GM19463 (cell line): Measurements from ENCODE around the gene FLVCR2.

Experiments used
- ATAC-seq: cut with Tn5 transposase; IDR thresholded peaks from one replicate; pipeline ENCODE4 v1.9.1; 2021; ENCODE audit warnings: mild to moderate bottlenecking, moderate library complexity; ENCODE audit not compliant: unreplicated experiment

FLVCR2 gene

DNA sequence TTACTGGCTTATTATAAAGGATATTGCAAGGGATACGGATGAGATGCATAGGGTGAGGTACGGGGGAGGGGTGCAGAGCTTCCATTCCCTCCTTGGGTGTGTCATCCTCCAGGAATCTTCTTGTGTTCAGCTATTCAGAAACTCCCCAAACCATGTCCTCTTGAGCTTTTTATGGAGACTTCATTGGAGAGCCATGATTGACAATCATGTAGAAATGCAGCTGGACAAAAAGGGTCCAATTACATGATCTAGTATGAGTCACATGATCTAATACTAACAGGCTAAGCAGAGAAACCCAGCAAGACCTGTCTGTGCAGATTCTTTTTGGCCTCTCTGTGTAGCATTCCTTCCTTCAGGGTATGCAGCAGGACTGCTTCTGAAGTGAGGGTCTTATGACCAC, 23.9 kb upstream of the FLVCR2 start:
- ATAC-seq = no peak

DNA sequence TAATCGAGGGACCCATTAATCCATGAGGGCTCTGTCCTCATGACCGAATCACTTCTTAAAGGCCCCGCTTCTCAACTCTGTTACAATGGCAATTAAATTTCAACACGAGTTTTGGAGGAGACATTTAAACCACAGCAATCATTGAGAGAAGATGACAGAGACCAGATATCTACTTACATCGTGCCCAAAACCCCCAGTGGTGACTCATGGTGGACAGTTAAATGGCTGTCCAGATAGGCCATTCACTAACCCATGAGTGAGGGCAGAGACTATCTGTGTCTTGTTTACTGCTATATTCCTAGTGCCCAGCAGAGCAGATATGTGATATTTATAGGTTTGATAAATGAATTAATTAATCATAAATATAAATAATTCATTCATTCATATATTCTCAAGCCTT, 20.0 kb upstream of the FLVCR2 start:
- no peak for ATAC-seq

DNA sequence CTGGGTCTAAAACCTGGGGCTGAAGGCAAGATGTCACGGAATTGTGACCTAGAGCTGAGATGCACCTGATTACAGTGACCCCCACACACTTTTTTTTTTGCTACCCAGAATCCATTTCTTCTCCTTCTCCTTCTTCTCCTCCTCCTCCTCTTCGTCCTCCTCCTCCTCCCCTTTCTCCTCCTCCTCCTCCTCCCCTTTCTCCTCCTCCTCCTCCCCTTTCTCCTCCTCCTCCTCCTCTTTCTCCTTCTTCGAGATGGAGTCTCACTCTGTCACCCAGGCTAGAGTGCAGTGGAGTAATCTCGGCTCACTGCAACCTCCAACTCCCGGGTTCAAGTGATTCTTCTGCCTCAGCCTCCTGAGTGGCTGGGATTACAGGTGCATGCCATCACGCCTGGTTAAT, 19.4 kb upstream of the FLVCR2 start:
- ATAC-seq = no peak

DNA sequence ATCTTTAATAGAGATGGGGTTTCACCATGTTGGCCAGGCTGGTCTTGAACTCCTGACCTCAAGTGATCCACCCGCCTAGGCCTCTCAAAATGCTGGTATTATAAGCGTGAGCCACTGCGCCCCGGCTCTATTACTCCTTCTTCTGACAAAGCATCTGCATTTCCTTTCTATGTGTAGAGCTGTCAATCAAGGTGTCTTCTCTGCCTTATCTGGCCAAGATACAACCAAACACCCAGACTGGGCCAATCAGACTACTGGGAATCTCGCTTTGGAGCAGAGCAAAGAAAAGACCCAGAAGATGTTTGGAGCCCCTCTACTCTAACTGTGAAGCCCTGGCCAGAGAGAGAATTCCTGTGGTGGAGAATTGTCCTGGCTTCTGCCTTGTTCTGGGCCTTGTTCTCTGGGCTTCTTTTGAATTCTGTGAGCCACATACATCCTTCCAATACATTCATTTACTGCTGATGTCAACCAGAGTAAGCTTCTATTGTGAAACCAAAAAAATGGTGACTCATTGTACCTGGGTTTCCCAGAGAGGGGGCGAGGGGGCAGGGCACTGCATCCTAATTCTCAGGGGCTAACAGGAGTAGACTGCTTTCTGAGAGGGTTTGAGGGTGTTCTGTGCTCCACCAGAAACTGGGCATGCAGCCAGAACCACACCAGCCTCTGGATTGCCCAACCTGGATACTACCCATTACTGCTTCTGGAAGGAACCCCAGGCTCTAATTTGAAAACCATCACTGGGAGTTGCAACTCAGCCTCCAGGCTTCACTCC, 18.8 kb upstream of the FLVCR2 start:
- peak; percentile 60 for ATAC-seq

- no peak for ATAC-seq
Measured at GRCh38 chr14:75561013-75561432, 17.4 kb upstream of the FLVCR2 start.

GRCh38 chr14:75562089-75562488, 16.3 kb upstream of the FLVCR2 start:
- no peak for ATAC-seq

DNA sequence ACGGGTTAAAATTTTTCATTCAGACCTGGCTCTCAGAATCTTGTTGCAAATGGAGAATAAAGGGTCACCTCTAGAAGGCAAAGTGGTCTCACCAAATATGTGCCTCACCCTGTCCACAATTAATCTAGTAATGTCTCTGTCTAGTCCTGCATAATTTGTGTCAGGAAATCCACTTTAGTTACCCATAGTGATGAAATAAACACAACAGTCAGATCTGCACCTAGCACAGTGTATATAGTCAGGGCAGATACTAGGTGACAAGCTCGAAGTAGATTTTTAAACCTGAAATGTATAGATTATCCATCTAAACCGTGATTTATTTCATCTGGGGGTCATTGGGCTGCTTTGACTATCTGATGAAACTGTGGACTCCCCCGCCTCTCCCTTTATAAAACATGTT, 15.9 kb upstream of the FLVCR2 start:
- ATAC-seq = no peak

GRCh38 chr14:75563931-75564330, 14.5 kb upstream of the FLVCR2 start:
- no peak for ATAC-seq

- no peak for ATAC-seq
Measured at GRCh38 chr14:75565056-75565455, 13.4 kb upstream of the FLVCR2 start.

DNA sequence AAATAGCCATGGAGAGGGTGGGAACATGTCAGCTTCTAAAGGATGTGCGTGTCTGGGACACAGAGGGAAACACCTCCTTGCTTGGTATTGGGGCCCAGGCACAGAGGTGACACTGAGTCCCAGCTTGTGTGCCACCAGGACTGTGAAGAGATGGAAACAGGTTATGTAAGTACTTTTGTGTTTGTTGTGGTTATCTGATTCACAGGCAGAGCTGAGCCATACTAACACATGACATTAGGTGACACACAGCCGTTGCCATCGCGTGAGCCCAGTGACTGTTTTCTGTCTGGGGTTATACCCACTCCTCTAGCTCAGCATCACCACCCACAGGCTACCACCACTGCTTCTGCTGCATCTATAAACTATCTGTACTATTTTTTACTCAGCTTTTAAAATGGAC, 12.1 kb upstream of the FLVCR2 start:
- ATAC-seq = peak; percentile 67

- no peak for ATAC-seq
Measured at GRCh38 chr14:75566752-75567151, 11.7 kb upstream of the FLVCR2 start.

- ATAC-seq = no peak
Measured at GRCh38 chr14:75568140-75568539, 10.3 kb upstream of the FLVCR2 start.

DNA sequence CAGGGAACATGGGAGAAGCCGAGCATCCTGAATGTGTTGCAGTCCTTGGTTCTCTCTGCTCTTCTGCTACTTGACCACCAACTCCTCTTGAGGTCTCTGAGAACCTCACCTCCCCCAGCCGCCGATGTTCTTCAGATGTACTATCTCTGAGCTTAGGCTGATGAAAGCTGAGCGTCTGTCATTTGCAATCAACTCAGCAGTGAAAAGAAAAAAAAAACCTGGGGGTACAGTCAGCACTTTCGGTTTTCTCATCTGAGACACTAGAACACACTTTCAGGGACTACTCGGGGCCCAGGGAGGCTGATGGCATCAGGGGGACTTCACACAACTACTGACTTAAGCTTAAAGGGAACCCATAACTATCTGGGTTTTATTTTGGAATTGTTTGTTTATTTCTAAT, 9.6 kb upstream of the FLVCR2 start:
- ATAC-seq = no peak

DNA sequence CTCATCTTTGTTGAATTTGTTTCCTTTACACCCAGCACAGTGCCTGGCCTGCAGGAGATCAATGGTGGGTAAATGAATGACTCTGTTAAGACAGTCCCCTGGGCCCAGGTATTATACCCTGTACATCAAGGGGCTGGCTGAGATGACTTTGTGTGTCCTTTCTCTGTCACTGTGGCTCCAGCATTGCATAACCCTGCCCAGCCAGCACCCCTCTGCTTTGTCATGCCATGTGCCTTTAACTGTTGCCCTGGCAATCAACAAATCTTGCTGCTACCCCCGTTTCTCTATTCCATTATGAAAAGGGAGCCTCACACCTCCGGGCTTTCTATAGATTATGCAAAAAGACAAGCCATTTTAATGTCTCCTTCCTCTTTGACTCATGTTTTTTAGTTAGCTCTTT, 7.6 kb upstream of the FLVCR2 start:
- peak; percentile 40 for ATAC-seq

DNA sequence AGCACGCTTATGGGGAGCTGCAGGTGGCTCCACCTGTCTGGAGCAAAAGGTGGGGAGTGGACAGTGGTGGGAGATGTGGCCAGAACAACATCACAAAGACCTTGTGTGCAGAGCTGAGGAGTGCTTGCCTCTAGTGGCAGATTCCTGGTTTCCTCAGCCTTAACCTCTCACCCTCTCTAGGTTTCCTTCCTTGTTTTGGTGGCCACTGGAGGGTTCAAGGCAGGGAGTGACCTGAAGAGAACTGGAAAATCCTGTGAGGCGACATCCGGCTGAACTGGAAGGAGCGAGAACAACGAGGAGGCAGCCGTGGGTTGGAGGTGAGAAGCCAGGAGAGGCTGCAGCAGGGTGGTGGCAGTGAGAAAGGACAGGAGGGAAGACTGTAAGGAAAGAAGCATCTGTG, 6.3 kb upstream of the FLVCR2 start:
- no peak for ATAC-seq

- ATAC-seq = no peak
Measured at GRCh38 chr14:75577090-75577489, 1.3 kb upstream of the FLVCR2 start.

DNA sequence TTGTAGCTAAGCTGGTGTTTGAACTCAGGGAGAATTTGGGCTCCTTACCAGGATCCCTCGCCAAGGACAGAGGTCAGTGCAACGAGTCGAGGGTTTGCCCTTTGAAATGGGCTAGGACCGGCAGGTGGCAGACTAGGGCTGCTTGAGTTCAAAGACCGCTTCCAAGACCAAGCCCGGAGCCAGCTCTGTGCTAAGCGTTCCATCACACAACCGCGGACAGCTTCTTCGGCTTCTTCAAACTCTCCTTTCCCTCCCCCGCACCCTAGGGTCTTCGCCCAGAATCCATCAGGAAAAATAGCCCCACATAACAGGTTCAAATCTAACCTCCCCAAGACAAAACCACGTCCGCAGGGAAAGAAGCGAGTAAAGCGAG, 705 bp upstream of the FLVCR2 start:
- ATAC-seq = peak; percentile 83

DNA sequence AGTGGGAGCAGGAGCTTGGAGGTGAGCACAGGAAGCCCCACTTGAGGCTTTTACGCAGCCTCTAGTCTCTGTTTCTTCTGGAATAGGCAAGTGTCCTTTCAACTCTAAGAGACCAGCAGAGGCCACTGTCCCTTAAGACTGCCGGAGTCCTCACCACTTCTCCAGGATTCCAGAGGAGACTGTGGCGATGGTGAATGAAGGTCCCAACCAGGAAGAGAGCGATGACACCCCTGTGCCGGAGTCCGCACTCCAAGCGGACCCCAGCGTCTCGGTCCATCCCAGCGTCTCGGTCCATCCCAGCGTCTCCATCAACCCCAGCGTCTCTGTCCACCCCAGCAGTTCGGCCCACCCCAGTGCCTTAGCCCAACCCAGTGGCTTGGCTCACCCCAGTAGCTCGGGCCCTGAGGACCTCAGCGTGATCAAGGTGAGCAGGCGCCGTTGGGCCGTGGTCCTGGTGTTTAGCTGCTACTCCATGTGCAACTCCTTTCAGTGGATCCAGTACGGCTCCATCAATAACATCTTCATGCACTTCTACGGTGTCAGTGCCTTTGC, 442 bp downstream of the FLVCR2 start:
- ATAC-seq = no peak

DNA sequence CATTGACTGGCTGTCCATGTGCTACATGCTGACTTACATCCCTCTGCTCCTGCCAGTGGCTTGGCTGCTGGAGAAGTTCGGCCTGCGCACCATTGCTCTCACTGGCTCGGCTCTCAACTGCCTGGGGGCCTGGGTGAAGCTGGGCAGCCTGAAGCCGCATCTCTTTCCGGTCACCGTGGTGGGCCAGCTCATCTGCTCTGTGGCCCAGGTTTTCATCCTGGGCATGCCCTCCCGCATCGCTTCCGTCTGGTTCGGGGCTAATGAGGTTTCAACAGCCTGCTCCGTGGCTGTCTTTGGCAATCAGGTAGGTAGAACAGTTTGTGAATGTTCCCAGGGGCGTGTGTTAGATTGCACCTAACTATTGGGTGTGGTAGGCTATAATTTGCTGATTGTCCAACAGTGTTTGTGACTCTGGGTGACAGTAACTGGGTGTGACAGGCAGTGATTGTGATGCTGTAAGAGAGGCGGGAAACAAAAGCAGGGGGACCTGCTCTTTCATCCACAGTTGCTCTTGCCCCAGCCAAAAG, 981 bp downstream of the FLVCR2 start:
- ATAC-seq = no peak

GRCh38 chr14:75579882-75580281, 1.5 kb downstream of the FLVCR2 start:
- ATAC-seq = no peak

DNA sequence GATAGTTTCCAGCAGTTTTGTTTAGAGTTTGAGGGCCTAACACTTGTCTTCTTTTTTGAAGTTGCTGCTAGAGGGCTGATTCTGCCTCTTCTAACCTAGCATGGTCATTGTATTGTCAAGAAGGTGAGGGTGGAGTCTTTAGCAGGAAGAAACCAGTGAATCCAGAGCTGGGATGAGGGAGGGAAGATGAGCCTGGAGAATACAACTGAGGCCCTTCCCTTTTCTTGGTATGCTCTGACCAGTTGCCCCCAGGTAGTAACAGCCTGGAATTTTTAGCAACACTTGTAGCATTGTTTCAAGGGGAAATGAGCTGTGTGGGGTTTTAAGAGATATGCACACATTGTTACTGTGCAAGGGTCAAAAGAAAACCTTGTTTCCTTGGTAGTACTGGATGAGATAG, 9.0 kb downstream of the FLVCR2 start:
- no peak for ATAC-seq

GRCh38 chr14:75589931-75590330, 11.5 kb downstream of the FLVCR2 start:
- ATAC-seq = no peak
